Neural cell (in vitro differentiated cells): ENCODE data around the gene CD6. TPM values are rescaled to one million over a fixed set of nuclear protein-coding genes. Genes with fewer than 3 reads are reported as not detected.

Experiments used
- H2AFZ ChIP-seq: fragments of 200-600, 300-800 bp; sonication (generic), shearing (Covaris generic); 2 replicates; pipeline ENCODE4 v1.6.0; 2014; ENCODE audit warnings: low read depth, mild to moderate bottlenecking, antibody characterized with exemption, low read length, moderate library complexity
- H3F3A ChIP-seq: fragments of 200-600 bp; shearing (Covaris generic); 2 replicates; pipeline ENCODE4 v1.6.1; 2016; ENCODE audit warnings: mild to moderate bottlenecking, moderate library complexity, mixed read lengths, antibody characterized with exemption, low read length; ENCODE audit not compliant: insufficient read depth, poor library complexity, severe bottlenecking
- H3K27ac ChIP-seq: fragments of 200-600, 300-800 bp; sonication (generic), shearing (Covaris generic); 2 replicates; pipeline ENCODE4 v1.5.1; 2014; ENCODE audit warnings: mild to moderate bottlenecking, low read length, moderate library complexity
- H3K27me3 ChIP-seq: fragments of 300-800, 200-600 bp; sonication (generic), shearing (Covaris generic); 2 replicates; pipeline ENCODE4 v1.6.0; 2014; ENCODE audit warnings: mild to moderate bottlenecking, low read depth, low read length, moderate library complexity; ENCODE audit not compliant: insufficient read depth
- H3K36me3 ChIP-seq: fragments of 300-800, 200-600 bp; sonication (generic), shearing (Covaris generic); 2 replicates; pipeline ENCODE4 v1.5.1; 2014; ENCODE audit warnings: mild to moderate bottlenecking, antibody characterized with exemption, low read length, moderate library complexity; ENCODE audit not compliant: insufficient read depth
- H3K4me2 ChIP-seq: fragments of 300-800, 200-600 bp; sonication (generic), shearing (Covaris generic); 2 replicates; pipeline ENCODE4 v1.6.0; 2014; ENCODE audit warnings: mild to moderate bottlenecking, low read length
- H3K4me3 ChIP-seq: fragments of 300-800, 200-600 bp; sonication (generic), shearing (Covaris generic); 2 replicates; pipeline ENCODE4 v1.5.1; 2014; ENCODE audit warnings: mild to moderate bottlenecking, low read length, moderate library complexity
- H3K79me2 ChIP-seq: fragments of 200-600 bp; shearing (Covaris generic); replicated peaks from 2 replicates; pipeline ENCODE4 v1.6.0; 2014; ENCODE audit warnings: mild to moderate bottlenecking, low read length, moderate library complexity; ENCODE audit not compliant: insufficient read depth
- H3K9ac ChIP-seq: fragments of 300-800, 200-600 bp; sonication (generic), shearing (Covaris generic); 2 replicates; pipeline ENCODE4 v1.6.1; 2016; ENCODE audit warnings: mild to moderate bottlenecking, low read length, mixed read lengths
- H3K9me2 ChIP-seq: fragments of 200-600 bp; shearing (Covaris generic); 2 replicates; pipeline ENCODE4 v1.6.1; 2016; ENCODE audit warnings: mild to moderate bottlenecking, low read length, mixed read lengths; ENCODE audit not compliant: insufficient read depth
- H3K9me3 ChIP-seq: fragments of 200-600, 300-800 bp; sonication (generic), shearing (Covaris generic); 2 replicates; pipeline ENCODE4 v1.6.1; 2016; ENCODE audit warnings: mild to moderate bottlenecking, mixed run types, low read length, moderate library complexity, mixed read lengths
- H4K20me1 ChIP-seq: fragments of 200-600 bp; shearing (Covaris generic); 2 replicates; pipeline ENCODE4 v1.6.1; 2016; ENCODE audit warnings: mild to moderate bottlenecking, mixed run types; ENCODE audit not compliant: insufficient read depth
- CTCF ChIP-seq: fragments of 450-650 bp; IDR thresholded peaks from 2 replicates; pipeline ENCODE4 v1.5.1; 2014; ENCODE audit warnings: antibody characterized with exemption, mild to moderate bottlenecking, moderate library complexity; ENCODE audit not compliant: poor library complexity, severe bottlenecking
- EP300 ChIP-seq: fragments of 450-650 bp; conservative IDR thresholded peaks from 2 replicates; pipeline ENCODE4 v1.6.1; 2014; ENCODE audit warnings: antibody characterized with exemption, mild to moderate bottlenecking, moderate library complexity; ENCODE audit not compliant: poor library complexity, severe bottlenecking
- EZH2 ChIP-seq: fragments of 200-600, 300-800 bp; shearing (Covaris generic), sonication (generic); IDR thresholded peaks from 2 replicates; pipeline ENCODE4 v1.6.1; 2014; ENCODE audit warnings: antibody characterized with exemption, low read length, borderline replicate concordance, mild to moderate bottlenecking; ENCODE audit not compliant: insufficient read depth, poor library complexity, severe bottlenecking
- MXI1 ChIP-seq: fragments of 450-650 bp; conservative IDR thresholded peaks from 2 replicates; pipeline ENCODE4 v1.6.1; 2014; ENCODE audit warnings: antibody characterized with exemption, mild to moderate bottlenecking; ENCODE audit not compliant: poor library complexity, severe bottlenecking
- POLR2AphosphoS5 ChIP-seq: IDR thresholded peaks from 2 replicates; pipeline ENCODE4 v1.6.1; 2012
- RAD21 ChIP-seq: fragments of 450-650 bp; conservative IDR thresholded peaks from 2 replicates; pipeline ENCODE4 v1.6.1; 2014; ENCODE audit warnings: antibody characterized with exemption, mild to moderate bottlenecking, moderate library complexity
- SMC3 ChIP-seq: fragments of 450-650 bp; conservative IDR thresholded peaks from 2 replicates; pipeline ENCODE4 v1.6.1; 2014; ENCODE audit warnings: antibody characterized with exemption, mild to moderate bottlenecking, moderate library complexity; ENCODE audit not compliant: poor library complexity
- TAF1 ChIP-seq: IDR thresholded peaks from 2 replicates; pipeline ENCODE4 v1.6.1; 2012; ENCODE audit warnings: low read depth
- polyA plus RNA-seq: library from polyadenylated mRNA; depleted of rRNA; stranded (reverse); fragments of >200 nt; gene quantifications from 2 replicates; pipeline ENCODE4 v1.2.3, GENCODE V29; 2014
- TF ChIP-seq, protein P1 (sequence below): IDR thresholded peaks from 2 replicates; pipeline ENCODE4 v1.6.1; 2012; ENCODE audit warnings: borderline replicate concordance

The CD6 gene
- polyA plus RNA-seq, 1 donor from 2014 or later: not detected

- Histone ChIP-seq H3F3A (no peaks in the 10 kb centered on the region), H4K20me1 (no peaks in the 10 kb centered on the region), H2AFZ (no peak overlapping the region), H3K27me3 (no peaks in the 10 kb centered on the region), H3K27ac (no peak overlapping the region), H3K9me2 (no peaks in the 10 kb centered on the region), H3K79me2 (no peaks in the 10 kb centered on the region), H3K9ac (no peak overlapping the region), H3K9me3 (no peaks in the 10 kb centered on the region), H3K4me3 (no peak overlapping the region), H3K36me3 (no peaks in the 10 kb centered on the region), H3K4me2 (no peak overlapping the region)
- no peak for TF ChIP-seq POLR2AphosphoS5
- TF ChIP-seq, protein P1, sequence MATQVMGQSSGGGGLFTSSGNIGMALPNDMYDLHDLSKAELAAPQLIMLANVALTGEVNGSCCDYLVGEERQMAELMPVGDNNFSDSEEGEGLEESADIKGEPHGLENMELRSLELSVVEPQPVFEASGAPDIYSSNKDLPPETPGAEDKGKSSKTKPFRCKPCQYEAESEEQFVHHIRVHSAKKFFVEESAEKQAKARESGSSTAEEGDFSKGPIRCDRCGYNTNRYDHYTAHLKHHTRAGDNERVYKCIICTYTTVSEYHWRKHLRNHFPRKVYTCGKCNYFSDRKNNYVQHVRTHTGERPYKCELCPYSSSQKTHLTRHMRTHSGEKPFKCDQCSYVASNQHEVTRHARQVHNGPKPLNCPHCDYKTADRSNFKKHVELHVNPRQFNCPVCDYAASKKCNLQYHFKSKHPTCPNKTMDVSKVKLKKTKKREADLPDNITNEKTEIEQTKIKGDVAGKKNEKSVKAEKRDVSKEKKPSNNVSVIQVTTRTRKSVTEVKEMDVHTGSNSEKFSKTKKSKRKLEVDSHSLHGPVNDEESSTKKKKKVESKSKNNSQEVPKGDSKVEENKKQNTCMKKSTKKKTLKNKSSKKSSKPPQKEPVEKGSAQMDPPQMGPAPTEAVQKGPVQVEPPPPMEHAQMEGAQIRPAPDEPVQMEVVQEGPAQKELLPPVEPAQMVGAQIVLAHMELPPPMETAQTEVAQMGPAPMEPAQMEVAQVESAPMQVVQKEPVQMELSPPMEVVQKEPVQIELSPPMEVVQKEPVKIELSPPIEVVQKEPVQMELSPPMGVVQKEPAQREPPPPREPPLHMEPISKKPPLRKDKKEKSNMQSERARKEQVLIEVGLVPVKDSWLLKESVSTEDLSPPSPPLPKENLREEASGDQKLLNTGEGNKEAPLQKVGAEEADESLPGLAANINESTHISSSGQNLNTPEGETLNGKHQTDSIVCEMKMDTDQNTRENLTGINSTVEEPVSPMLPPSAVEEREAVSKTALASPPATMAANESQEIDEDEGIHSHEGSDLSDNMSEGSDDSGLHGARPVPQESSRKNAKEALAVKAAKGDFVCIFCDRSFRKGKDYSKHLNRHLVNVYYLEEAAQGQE: no peak
- TF ChIP-seq CTCF: no peak
- no peak for TF ChIP-seq EZH2
- no peak for TF ChIP-seq RAD21
- TF ChIP-seq TAF1: no peak
- TF ChIP-seq MXI1: no peak
- no peak for TF ChIP-seq EP300
- TF ChIP-seq SMC3: no peak
Measured at GRCh38 chr11:61052182-61052972, 80.9 kb downstream of the CD6 start.

DNA sequence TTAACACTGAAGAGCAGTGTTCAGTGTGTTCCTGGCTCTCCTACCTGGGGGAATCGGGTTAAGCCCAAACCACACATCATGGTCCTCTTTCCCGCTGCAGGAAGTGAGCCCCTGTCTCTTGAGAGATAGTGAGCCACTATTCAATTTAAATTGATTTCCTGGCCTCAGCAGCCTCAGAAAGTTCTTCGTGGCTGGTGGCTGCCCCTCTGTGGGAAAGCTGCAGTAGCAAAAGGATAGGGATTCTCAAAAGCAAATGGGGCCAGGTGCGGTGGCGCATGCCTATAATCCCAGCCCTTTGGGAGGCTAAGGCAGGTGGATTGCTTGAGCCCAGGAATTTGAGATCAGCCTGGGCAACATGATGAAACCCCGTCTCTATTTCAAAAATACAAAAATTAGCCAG lies 81.7 kb downstream of the CD6 start:
- Histone ChIP-seq H3K9me2 (no peaks in the 10 kb centered on the region), H3K4me3 (no peak overlapping the region), H3F3A (no peaks in the 10 kb centered on the region), H4K20me1 (no peaks in the 10 kb centered on the region), H3K4me2 (no peak overlapping the region), H3K79me2 (no peaks in the 10 kb centered on the region), H3K27ac (no peak overlapping the region), H2AFZ (no peak overlapping the region), H3K9me3 (no peaks in the 10 kb centered on the region), H3K27me3 (no peaks in the 10 kb centered on the region), H3K36me3 (no peaks in the 10 kb centered on the region), H3K9ac (no peak overlapping the region)
- TF ChIP-seq EP300: no peak
- TF ChIP-seq CTCF: no peak
